Activated CD4-positive, alpha-beta T cell treated with anti-CD3 and anti-CD28 coated beads, Interleukin-2, amount 10 ng/mL, durations not matched to agents 24 days and 14 days (primary cell): ENCODE results near the gene DNAJC8. TPM values are rescaled to one million over a fixed set of nuclear protein-coding genes. Genes with fewer than 3 reads are reported as not detected.

Experiments used
- DNase-seq: peaks from one replicate; pipeline ENCODE4 v3.0.0; 2022
- H3K27ac Mint-ChIP-seq: one replicate; pipeline ENCODE4 v1.8.0; 2022; ENCODE audit warnings: mild to moderate bottlenecking, mixed read lengths
- H3K27me3 Mint-ChIP-seq: one replicate; pipeline ENCODE4 v1.8.0; 2022; ENCODE audit warnings: mixed read lengths
- H3K36me3 Mint-ChIP-seq: one replicate; pipeline ENCODE4 v1.8.0; 2022; ENCODE audit warnings: low read depth, mild to moderate bottlenecking, mixed read lengths
- H3K4me1 Mint-ChIP-seq: one replicate; pipeline ENCODE4 v1.8.0; 2021; ENCODE audit warnings: mixed read lengths
- H3K4me3 Mint-ChIP-seq: one replicate; pipeline ENCODE4 v1.8.0; 2022; ENCODE audit warnings: mild to moderate bottlenecking, moderate library complexity, mixed read lengths
- H3K9me3 Mint-ChIP-seq: one replicate; pipeline ENCODE4 v1.8.0; 2021; ENCODE audit warnings: mixed read lengths
- intact Hi-C: fragments of 100-400 bp; cut with micrococcal nuclease; formaldehyde crosslinking; loops from one replicate; pipeline ENCODE4 v1.15.1; 2023
- total RNA-seq: library from RNA; stranded (reverse); gene quantifications from 2 replicates; pipeline ENCODE4 v1.2.3, GENCODE V29; 2022

Gene DNAJC8
- total RNA-seq, 1 donor from 2014 or later, result 103 TPM

DNA sequence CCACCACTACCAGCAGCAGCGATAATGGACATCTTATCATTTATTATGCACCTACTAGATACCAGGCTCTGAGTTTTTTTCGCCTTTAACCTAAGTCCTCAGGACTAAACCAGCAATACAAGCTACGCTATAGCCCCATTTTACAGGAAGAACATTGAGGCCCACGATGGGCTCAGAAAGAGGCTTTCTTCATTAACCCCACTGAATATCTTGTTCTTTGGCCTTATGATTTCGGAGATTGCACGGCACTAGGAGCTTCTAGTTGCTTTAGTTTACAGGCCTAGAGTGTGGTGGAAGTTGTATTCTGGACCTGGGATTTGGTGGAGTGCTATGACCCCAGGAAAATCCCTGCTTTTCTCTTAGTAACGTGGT is 28.0 kb upstream of the DNAJC8 start:
- intact Hi-C loops, result no loop called here
- Mint-ChIP-seq H3K27ac (peak overlapping the region; percentile 45), H3K4me3 (peak overlapping the region; percentile 78), H3K36me3 (peaks cover 3% of the 10 kb centered on the region), H3K9me3 (no peaks in the 10 kb centered on the region), H3K27me3 (no peaks in the 10 kb centered on the region), H3K4me1 (peaks cover 36% of the 10 kb centered on the region)
- DNase-seq, result no peak

DNA sequence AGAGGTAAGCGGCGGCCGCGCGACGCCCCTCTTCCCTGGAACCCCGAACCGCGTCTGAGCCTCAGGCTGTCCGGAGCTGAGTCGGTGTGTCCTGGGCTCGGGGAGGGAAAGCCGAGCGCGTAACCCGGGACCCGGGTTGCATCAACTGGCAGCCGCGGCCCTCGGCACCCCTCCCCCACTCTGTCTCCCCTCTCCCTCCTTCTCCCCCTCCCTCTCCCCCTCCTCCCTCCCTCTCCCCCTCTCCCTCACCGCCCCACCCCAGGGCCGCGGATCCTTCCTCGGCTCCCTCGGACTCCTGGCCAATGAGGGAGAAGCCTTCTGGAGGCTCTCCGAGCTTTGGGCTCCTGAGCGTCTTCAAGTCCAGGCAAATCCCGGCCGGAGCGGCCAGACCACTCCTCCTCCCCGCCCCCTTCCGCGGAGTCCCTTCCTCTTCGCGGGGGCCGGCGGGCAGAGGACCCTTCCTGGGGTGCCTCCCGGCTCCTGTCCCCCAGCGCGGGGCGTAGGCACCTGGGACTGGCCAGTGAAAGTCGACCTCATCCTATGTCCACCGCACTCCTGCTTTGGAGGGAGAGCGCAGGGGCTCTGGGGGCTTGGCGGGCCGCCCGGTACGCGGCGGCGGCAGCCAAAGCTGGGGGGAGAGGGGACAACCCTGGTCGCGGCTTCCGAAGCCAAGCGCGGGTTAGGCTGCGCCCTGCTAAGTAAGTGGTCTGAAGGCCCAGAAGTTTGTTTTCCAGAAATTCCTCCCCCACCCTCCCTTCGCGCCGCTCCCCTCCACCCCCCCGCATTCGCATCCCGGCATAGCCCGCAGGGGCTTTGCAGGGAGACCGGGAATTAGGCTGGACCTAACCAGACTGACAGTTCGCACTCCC is 27.3 kb upstream of the DNAJC8 start:
- peak overlapping the region; percentile 78 for H3K4me3 Mint-ChIP-seq
- no peaks in the 10 kb centered on the region for H3K9me3 Mint-ChIP-seq
- intact Hi-C loops, result loop anchor here (1.0 to 2.0 kb wide), 3 partner anchors 12 to 69 kb away; partner anchors contain the start of gene MED18
- peak; percentile 80 for DNase-seq
- H3K4me1 Mint-ChIP-seq, result peaks cover 34% of the 10 kb centered on the region
- no peaks in the 10 kb centered on the region for H3K27me3 Mint-ChIP-seq
- peak overlapping the region; percentile 45 for H3K27ac Mint-ChIP-seq
- peaks cover 3% of the 10 kb centered on the region for H3K36me3 Mint-ChIP-seq

DNA sequence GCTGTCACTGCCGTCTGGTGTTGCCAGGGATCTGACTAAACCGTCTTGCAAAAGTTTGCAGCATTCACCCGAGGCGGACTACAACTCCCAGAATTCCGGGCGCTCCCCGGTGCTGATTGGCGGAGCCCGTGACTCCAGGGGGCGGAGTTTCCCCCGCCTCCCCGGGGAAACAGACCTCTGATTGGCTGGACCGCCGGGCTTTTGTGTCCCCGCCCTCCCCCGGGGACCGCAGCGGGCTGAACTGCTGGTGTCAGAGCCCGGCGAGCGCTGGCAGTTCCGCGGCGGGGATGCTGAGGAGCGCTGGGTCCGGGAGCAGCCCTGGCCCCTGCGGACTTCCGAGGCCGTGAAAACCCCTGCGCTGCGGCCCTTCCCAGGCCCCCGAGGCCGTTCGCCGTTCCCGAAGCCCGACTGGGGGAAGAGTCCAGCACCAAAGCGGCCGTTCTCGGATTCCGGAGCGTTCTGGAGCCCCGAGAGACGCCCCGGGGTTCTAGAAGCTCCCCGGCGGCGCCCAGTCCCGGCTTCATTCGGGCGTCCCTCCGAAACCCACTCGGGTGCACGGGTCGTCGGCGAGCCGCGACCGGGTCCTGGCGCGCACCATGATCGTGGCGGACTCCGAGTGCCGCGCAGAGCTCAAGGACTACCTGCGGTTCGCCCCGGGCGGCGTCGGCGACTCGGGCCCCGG is 26.6 kb upstream of the DNAJC8 start, which contains the start of gene SESN2:
SESN2 (plus strand) TSS at position 267 of the 682 bp plus-strand sequence; CDS start at position 597, 330 bp downstream.
- Mint-ChIP-seq H3K27ac (peak within 1 kb of the TSS; percentile 86), H3K4me3 (peak within 1 kb of the TSS; percentile 78), H3K36me3 (peaks cover 3% of the 10 kb centered on the region), H3K27me3 (no peaks in the 10 kb centered on the region), H3K9me3 (no peaks in the 10 kb centered on the region), H3K4me1 (peaks cover 34% of the 10 kb centered on the region)
- peak; percentile 100 for DNase-seq
- intact Hi-C loops, result loop anchor here (1.0 to 2.0 kb wide), 3 partner anchors 11 to 69 kb away; partner anchors contain the start of gene MED18

DNA sequence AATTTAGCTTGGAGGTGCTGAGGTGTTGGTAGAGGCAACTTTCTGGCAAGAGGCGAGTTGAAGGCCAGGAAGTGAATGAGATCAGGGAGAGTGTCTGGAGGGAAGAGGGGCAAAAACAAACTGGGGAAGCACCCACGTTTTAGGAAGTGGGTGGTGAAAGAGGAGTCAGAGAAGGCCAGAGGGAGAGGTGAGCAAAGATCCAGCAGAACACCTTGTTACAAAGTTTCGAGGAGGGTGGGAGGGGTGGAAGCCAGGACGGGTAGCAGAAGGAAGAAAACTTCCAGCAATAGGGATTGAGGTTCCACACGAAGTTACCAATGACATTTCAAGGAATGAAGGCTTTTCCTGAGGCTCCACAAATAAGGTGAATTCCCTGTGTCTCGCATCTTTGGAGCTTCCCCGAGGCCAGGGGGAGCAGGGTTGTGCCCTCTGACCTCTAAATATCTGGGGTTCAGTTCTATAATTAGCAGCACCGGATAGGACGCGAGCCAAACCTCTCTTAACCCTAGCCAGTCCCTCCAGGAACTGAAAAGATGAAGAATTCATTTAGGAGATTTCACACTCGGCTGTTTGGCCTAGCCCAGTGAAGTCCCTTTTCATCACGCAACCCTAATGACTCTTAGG is 25.9 kb upstream of the DNAJC8 start:
- Mint-ChIP-seq H3K4me1 (peaks cover 34% of the 10 kb centered on the region), H3K36me3 (peaks cover 3% of the 10 kb centered on the region), H3K27me3 (no peaks in the 10 kb centered on the region), H3K27ac (peak overlapping the region; percentile 86), H3K4me3 (peak overlapping the region; percentile 78), H3K9me3 (no peaks in the 10 kb centered on the region)
- intact Hi-C loops, result loop anchor here (1.0 to 2.0 kb wide), 3 partner anchors 10 to 70 kb away; partner anchors contain the start of gene MED18
- DNase-seq, result peak; percentile 66

DNA sequence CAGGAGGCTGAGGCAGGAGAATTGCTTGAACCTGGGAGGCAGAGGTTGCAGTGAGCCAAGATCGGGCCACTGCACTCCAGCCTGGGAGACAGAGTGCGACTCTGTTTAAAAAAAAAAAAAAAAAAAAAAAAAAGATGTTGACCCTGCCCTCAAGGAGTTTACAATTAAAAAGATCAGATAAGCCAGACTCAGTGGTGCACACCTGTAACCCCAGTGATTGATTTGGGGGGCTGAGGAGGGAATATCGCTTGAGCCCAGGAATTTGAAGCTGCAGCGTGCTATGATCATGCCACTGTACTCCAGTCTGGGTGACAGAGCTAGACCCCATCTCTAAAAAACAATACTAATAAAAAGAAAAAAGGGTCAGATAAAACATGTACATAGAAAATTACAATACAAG is 24.9 kb upstream of the DNAJC8 start:
- Mint-ChIP-seq H3K9me3 (no peaks in the 10 kb centered on the region), H3K27ac (no peak overlapping the region), H3K4me1 (peaks cover 31% of the 10 kb centered on the region), H3K27me3 (no peaks in the 10 kb centered on the region), H3K4me3 (no peak overlapping the region), H3K36me3 (peaks cover 3% of the 10 kb centered on the region)
- DNase-seq, result no peak
- intact Hi-C loops, result loop anchor here (2.0 kb wide), 1 partner anchor 71 kb away; the partner anchor contains the start of gene MED18

DNA sequence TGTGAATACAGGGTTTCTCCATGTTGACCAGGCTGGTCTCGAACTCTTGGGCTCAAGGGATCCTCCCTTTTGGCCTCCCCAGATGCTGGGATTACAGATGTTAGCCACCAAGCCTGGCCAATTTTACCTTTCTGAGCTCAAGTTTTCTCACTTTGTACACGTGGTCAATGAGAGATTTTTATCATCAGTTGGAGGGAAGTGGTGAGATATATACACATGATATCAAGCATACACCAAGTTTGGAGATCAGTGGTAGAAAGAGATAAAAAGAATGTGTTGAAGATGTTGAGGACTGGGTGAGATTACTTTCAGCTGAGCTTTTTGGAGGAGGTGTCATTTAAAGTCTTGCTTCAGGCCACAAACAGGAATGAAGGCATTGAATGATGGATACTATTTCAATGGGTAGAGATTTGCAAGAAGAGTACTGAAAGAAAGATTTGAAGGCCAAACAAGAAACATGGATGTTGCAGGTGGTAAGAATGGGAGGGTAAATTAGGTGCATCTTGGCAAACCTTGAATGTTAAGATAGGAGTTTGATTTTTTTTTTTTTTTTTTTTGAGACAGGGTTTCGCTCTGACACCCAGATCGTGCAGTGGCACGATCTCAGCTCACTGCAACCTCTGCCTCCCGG is 23.5 kb upstream of the DNAJC8 start:
- Mint-ChIP-seq H3K4me3 (peak overlapping the region; percentile 46), H3K27me3 (no peaks in the 10 kb centered on the region), H3K27ac (peak overlapping the region; percentile 71), H3K9me3 (no peaks in the 10 kb centered on the region), H3K36me3 (peaks cover 3% of the 10 kb centered on the region), H3K4me1 (peaks cover 29% of the 10 kb centered on the region)
- DNase-seq, result peak; percentile 76
- intact Hi-C loops, result no loop called here

DNA sequence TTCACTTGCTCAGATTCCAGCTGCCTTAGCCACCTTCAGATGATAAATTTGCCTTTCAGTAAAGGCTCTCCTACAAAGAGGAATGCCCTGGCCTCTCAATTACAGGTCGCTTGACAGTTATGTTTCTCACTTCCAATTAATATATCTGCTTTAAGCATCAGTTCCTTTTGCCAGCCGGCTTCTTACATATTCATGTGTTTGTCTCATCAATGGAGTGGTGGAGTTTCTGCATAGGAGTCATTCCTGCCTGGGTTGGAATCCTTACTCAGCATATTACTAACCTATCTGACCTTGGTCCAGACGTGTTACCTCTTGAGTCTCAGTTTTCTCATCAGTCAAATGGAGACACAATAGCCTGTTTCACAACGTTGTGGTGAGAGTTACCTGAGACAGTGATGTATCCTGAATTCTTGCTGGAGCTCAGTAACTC is 17.1 kb upstream of the DNAJC8 start:
- H3K27me3 Mint-ChIP-seq, result no peaks in the 10 kb centered on the region
- no peaks in the 10 kb centered on the region for H3K36me3 Mint-ChIP-seq
- H3K4me1 Mint-ChIP-seq, result peaks cover 35% of the 10 kb centered on the region
- intact Hi-C loops, result loop anchor here (5.0 kb wide), 1 partner anchor 332 kb away; no protein-coding TSS in a partner anchor
- no peak for DNase-seq
- no peak overlapping the region for H3K4me3 Mint-ChIP-seq
- H3K27ac Mint-ChIP-seq, result peak overlapping the region; percentile 71
- no peaks in the 10 kb centered on the region for H3K9me3 Mint-ChIP-seq

DNA sequence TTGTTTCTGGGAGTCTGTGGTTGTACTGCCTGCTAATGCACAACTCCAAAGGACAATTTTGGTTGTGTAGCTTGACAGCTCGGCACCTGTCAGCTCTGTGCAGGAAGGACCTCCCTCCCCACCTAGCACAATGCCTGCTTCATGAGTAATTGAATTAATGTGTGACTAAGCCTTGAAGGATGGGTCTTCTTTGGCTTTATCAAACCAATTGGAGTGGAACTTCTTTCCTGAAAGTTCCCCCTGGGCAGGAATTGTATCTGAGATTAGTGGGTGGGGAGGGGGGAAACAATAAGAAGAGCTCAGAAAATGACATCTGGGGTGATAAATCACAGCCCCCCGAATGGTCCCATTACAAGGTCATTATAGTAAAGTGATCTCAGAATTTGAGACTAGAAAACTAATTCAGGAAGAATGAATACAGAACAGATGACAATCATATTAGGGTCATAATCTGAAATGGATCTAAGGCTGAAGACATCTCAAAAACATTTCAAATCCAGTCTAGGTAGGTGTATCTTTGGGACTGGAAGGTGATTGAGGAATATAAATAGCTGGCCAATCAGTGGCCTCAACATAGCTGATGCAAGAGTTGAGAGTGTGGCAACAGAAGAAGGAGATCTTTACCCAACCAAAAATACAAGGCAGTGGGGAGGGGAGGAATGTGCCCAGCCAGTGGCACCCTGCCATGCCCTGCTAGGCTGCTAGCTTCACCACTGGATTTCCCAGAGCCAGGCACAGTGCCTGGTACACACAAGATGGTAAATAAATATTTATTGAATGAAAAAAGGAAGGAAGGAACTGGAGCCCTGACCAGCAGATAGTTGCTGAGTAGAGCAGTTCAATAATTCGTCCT is 16.4 kb upstream of the DNAJC8 start:
- intact Hi-C loops, result loop anchor here (5.0 kb wide), 1 partner anchor 333 kb away; no protein-coding TSS in a partner anchor
- DNase-seq, result peak; percentile 72
- H3K36me3 Mint-ChIP-seq, result no peaks in the 10 kb centered on the region
- peak overlapping the region; percentile 93 for H3K4me3 Mint-ChIP-seq
- H3K9me3 Mint-ChIP-seq, result no peaks in the 10 kb centered on the region
- peaks cover 37% of the 10 kb centered on the region for H3K4me1 Mint-ChIP-seq
- no peaks in the 10 kb centered on the region for H3K27me3 Mint-ChIP-seq
- H3K27ac Mint-ChIP-seq, result peak overlapping the region; percentile 93

DNA sequence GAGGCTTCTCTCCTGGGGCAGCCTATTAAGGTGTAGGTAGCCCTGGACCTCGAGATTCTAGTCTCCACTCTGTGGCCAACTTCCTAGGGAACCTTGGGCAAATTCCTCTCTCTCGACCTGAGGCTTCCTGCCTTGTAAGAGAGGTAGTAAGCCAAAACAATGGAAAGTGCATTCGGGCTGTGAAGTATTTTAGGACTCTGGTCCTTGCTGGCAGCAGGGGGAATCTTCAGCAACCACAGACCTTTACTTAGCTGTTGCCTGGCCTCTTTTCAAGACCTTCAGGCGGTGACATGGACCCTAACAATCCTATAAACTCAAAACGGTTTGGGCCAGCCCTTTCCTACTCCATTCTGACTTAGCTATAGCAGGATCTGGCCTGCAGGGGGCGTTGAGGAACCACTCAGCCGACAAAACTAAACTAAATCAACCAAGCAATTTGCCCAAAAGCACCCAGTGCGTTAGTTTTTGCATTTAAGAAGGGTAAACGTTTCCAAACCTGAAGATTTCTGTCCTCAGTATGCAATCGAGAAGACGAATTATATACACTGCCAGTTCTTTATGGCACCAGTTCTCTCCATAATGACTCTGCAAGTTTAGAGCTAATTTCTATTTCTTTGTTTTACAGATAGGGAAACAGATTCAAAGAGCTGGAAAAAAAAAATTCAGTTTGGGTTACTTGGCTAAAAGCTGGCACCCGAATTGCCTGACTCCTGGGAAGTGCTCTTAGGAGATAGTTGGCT is 15.6 kb upstream of the DNAJC8 start:
- peaks cover 43% of the 10 kb centered on the region for H3K4me1 Mint-ChIP-seq
- H3K27ac Mint-ChIP-seq, result peak overlapping the region; percentile 93
- no peaks in the 10 kb centered on the region for H3K36me3 Mint-ChIP-seq
- H3K4me3 Mint-ChIP-seq, result peak overlapping the region; percentile 93
- H3K27me3 Mint-ChIP-seq, result no peaks in the 10 kb centered on the region
- DNase-seq, result peak; percentile 94
- no peaks in the 10 kb centered on the region for H3K9me3 Mint-ChIP-seq
- intact Hi-C loops, result loop anchor here (1.0 to 5.0 kb wide), 4 partner anchors 11 to 334 kb away; partner anchors contain the start of genes MED18, PHACTR4 and SESN2

DNA sequence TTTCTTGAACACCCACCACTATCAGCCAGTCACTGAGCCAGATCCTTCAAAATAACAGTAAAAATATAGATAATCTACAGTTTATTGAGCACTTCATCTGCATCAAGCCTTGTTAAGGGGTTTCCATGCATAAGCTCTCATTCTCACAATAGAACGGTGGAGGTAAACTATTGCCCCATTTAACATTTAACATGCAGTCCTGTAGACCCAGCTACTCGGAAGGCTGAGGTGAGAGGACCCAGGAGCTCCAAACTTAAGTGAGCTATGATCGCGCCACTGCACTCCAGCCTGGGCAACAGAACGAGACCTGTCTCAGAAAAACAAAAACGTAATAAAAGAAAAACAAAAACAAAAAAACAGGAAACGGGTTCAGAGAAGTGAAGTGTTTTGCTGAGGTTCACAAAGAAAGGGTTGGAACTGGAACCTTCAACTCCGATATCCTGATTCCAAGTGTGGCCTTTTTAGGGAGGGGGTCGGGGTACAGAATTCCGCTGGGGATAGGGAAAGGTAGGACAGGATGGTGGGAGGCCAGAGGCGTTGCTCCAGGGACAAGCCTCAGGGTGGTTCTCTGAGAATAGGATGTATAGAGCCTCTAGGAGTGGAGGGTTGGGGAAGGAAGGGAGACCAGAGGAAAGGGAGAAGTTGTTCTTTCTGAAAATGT is 14.9 kb upstream of the DNAJC8 start:
- Mint-ChIP-seq H3K27me3 (no peaks in the 10 kb centered on the region), H3K9me3 (no peaks in the 10 kb centered on the region), H3K4me3 (peak overlapping the region; percentile 93), H3K4me1 (peaks cover 45% of the 10 kb centered on the region), H3K36me3 (no peaks in the 10 kb centered on the region), H3K27ac (peak overlapping the region; percentile 93)
- intact Hi-C loops, result loop anchor here (1.0 to 5.0 kb wide), 7 partner anchors 12 to 395 kb away; partner anchors contain the start of genes MED18, PHACTR4, SESN2 and TAF12
- peak; percentile 76 for DNase-seq

DNA sequence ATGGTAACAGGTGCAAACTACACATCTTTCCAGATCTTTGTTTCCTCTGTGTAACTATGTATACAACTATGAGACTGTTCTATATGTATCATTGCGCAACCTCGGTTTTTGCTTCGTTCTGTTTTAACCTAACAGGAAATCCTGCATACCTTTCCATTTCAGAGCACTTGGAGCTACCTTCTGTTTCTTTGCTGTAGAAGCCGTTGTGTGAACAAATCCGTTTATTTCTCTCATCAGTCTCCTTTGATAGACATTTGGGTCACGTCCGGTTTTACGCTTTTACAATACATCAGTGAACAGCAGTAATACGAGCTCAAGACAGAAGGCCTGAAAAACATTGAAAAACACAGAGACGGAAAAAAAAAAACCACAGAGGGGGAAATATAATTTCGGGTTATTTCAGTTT is 13.6 kb upstream of the DNAJC8 start:
- peak; percentile 89 for DNase-seq
- peak overlapping the region; percentile 93 for H3K27ac Mint-ChIP-seq
- peak overlapping the region; percentile 93 for H3K4me3 Mint-ChIP-seq
- H3K4me1 Mint-ChIP-seq, result peaks cover 45% of the 10 kb centered on the region
- intact Hi-C loops, result loop anchor here (1.0 to 5.0 kb wide), 6 partner anchors 10 to 396 kb away; partner anchors contain the start of genes ATP5IF1 and TAF12
- H3K36me3 Mint-ChIP-seq, result no peaks in the 10 kb centered on the region
- no peaks in the 10 kb centered on the region for H3K27me3 Mint-ChIP-seq
- no peaks in the 10 kb centered on the region for H3K9me3 Mint-ChIP-seq
